Measurements from ENCODE around the gene BTBD7. TPM values are rescaled to one million over a fixed set of nuclear protein-coding genes. Genes with fewer than 3 reads are reported as not detected.

Gene BTBD7
- polyA plus RNA-seq, 1 donor (not counting 4 experiments of a cell fraction or from before 2014, with no cell fraction given) = 25.1 TPM

- H4K20me1 ChIP-seq (ENCODE audit: control insufficient read depth, extremely low read depth, insufficient read depth, low read length) = no peaks in the 10 kb centered on the region
- TF ChIP-seq, protein P1, sequence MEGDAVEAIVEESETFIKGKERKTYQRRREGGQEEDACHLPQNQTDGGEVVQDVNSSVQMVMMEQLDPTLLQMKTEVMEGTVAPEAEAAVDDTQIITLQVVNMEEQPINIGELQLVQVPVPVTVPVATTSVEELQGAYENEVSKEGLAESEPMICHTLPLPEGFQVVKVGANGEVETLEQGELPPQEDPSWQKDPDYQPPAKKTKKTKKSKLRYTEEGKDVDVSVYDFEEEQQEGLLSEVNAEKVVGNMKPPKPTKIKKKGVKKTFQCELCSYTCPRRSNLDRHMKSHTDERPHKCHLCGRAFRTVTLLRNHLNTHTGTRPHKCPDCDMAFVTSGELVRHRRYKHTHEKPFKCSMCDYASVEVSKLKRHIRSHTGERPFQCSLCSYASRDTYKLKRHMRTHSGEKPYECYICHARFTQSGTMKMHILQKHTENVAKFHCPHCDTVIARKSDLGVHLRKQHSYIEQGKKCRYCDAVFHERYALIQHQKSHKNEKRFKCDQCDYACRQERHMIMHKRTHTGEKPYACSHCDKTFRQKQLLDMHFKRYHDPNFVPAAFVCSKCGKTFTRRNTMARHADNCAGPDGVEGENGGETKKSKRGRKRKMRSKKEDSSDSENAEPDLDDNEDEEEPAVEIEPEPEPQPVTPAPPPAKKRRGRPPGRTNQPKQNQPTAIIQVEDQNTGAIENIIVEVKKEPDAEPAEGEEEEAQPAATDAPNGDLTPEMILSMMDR (optimal IDR thresholded peaks at IDR 0.05 in 1 of 3, IDR thresholded peaks at IDR 0.05 in 1 of 3, conservative IDR thresholded peaks at IDR 0.05 in 1 of 3; ENCODE audit: extremely low read depth in 1 of 3, insufficient read depth in 2 of 3, low read length in 3 of 3) = no peak
- no peak for TF ChIP-seq EZH2 (IDR thresholded peaks at IDR 0.05; ENCODE audit: low read length)
- H3K36me3 ChIP-seq (ENCODE audit: control insufficient read depth in 2 of 2, extremely low read depth in 1 of 2, insufficient read depth in 2 of 2, low read length in 2 of 2) = no peaks in the 10 kb centered on the region
- no peak overlapping the region for H3K4me2 ChIP-seq (ENCODE audit: control insufficient read depth, extremely low read depth, insufficient read depth, low read depth, low read length)
- H2AFZ ChIP-seq (ENCODE audit: control insufficient read depth, low read length) = no peak overlapping the region
- H3K27ac ChIP-seq (ENCODE audit: control insufficient read depth, insufficient read depth, low read length) = no peak overlapping the region
- FAIRE-seq = no peak
- H3K27me3 ChIP-seq (ENCODE audit: control insufficient read depth, extremely low read depth, insufficient read depth, low read length) = no peaks in the 10 kb centered on the region
- no peaks in the 10 kb centered on the region for H3K9me3 ChIP-seq (ENCODE audit: control insufficient read depth, low read depth, low read length)
- no peak for DNase-seq (ENCODE audit: low read depth, low spot score)
- H3K9me1 ChIP-seq (ENCODE audit: control insufficient read depth, extremely low read depth, insufficient read depth, low read length) = no peaks in the 10 kb centered on the region
- H3K9ac ChIP-seq (ENCODE audit: control insufficient read depth, extremely low read depth, insufficient read depth, low read length) = no peak overlapping the region
- peaks cover 92% of the 10 kb centered on the region for H3K79me2 ChIP-seq (ENCODE audit: control insufficient read depth, insufficient read depth, low read length)
- peaks cover 22% of the 10 kb centered on the region for H3K4me1 ChIP-seq (ENCODE audit: control insufficient read depth, extremely low read depth, insufficient read depth, low read length)
- H3K4me3 ChIP-seq (ENCODE audit: control insufficient read depth in 2 of 3, extremely low read depth in 1 of 3, insufficient read depth in 2 of 3, low read depth in 1 of 3, low read length in 3 of 3) = no peak overlapping the region
- dilution Hi-C loops (cut with MboI; ENCODE audit: extremely low pct_ligation_motif_present, low sequenced_read_pairs) = no loop called here
Observed at GRCh38 chr14:93308686-93309345, 24.0 kb downstream of the BTBD7 start.

- TF ChIP-seq EZH2 (IDR thresholded peaks at IDR 0.05; ENCODE audit: low read length) = no peak
- TF ChIP-seq, protein P1 (optimal IDR thresholded peaks at IDR 0.05 in 1 of 3, IDR thresholded peaks at IDR 0.05 in 1 of 3, conservative IDR thresholded peaks at IDR 0.05 in 1 of 3; ENCODE audit: extremely low read depth in 1 of 3, insufficient read depth in 2 of 3, low read length in 3 of 3) = no peak
- FAIRE-seq (no peak), DNase-seq (ENCODE audit: low read depth, low spot score) (no peak)
- Histone ChIP-seq H3K9me3 (ENCODE audit: control insufficient read depth, low read depth, low read length) (no peaks in the 10 kb centered on the region), H2AFZ (ENCODE audit: control insufficient read depth, low read length) (no peak overlapping the region), H3K27me3 (ENCODE audit: control insufficient read depth, extremely low read depth, insufficient read depth, low read length) (no peaks in the 10 kb centered on the region), H4K20me1 (ENCODE audit: control insufficient read depth, extremely low read depth, insufficient read depth, low read length) (peaks cover 2% of the 10 kb centered on the region), H3K4me3 (ENCODE audit: control insufficient read depth in 2 of 3, extremely low read depth in 1 of 3, insufficient read depth in 2 of 3, low read depth in 1 of 3, low read length in 3 of 3) (no peak overlapping the region), H3K9ac (ENCODE audit: control insufficient read depth, extremely low read depth, insufficient read depth, low read length) (no peak overlapping the region), H3K36me3 (ENCODE audit: control insufficient read depth in 2 of 2, extremely low read depth in 1 of 2, insufficient read depth in 2 of 2, low read length in 2 of 2) (no peaks in the 10 kb centered on the region), H3K27ac (ENCODE audit: control insufficient read depth, insufficient read depth, low read length) (no peak overlapping the region), H3K4me2 (ENCODE audit: control insufficient read depth, extremely low read depth, insufficient read depth, low read depth, low read length) (no peak overlapping the region), H3K4me1 (ENCODE audit: control insufficient read depth, extremely low read depth, insufficient read depth, low read length) (peaks cover 22% of the 10 kb centered on the region), H3K9me1 (ENCODE audit: control insufficient read depth, extremely low read depth, insufficient read depth, low read length) (no peaks in the 10 kb centered on the region), H3K79me2 (ENCODE audit: control insufficient read depth, insufficient read depth, low read length) (peaks cover 89% of the 10 kb centered on the region)
- dilution Hi-C loops (cut with MboI; ENCODE audit: extremely low pct_ligation_motif_present, low sequenced_read_pairs) = no loop called here
Observed at GRCh38 chr14:93306812-93307211, 26.0 kb downstream of the BTBD7 start.
